ENCODE measurements around the gene KIF26B. TPM values are rescaled to one million over a fixed set of nuclear protein-coding genes. Genes with fewer than 3 reads are reported as not detected.
"Not testable (repeated sequence)": the region's sequence is repeated elsewhere in the genome, so short reads cannot be mapped to it uniquely, and the experiment has no call there.

KIF26B gene
- total and polyA plus RNA-seq, 10 of the 15 experiments (the other 5 are each of a cell fraction or from before 2014, with no cell fraction given) = 0.35 to 11.6 (median 2.2) TPM

DNA sequence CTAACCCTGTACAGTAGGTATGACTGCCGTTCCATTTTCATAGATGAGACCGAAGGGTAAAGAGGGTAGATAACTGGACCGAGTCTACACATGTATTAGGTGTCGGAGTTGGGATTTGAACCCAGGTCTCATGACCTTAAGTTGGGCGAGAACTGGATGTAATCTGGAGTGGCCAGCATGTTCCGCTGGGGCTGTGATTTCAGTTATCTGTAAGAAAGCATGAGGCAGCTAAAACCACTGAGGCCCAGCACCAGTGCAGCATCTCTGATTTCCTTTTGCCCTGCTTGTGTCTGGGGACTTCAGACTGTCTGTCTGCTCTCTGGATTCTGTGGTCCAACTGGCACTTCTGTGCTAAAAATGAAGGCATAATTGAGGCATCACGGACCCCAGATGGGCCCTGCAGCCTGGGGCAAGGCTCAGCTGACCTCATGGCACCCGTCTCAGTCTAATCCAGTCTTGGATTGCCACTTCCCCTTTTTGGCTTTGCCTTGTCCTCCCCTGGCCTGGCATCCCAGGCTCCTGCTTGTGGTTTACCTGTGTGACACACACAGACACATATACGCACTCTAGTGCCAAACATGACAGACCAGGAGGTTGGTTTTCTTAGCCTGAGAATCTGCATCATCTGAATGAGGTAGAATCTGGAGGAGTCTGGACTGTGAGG is 180.2 kb downstream of the KIF26B start:
- no peak for ATAC-seq
- RAD21 ChIA-PET (ENCODE audit: unreplicated experiment) = no interaction called here
- intact Hi-C loops (cut with micrococcal nuclease; ENCODE audit: unreplicated experiment) = no loop called here

DNA sequence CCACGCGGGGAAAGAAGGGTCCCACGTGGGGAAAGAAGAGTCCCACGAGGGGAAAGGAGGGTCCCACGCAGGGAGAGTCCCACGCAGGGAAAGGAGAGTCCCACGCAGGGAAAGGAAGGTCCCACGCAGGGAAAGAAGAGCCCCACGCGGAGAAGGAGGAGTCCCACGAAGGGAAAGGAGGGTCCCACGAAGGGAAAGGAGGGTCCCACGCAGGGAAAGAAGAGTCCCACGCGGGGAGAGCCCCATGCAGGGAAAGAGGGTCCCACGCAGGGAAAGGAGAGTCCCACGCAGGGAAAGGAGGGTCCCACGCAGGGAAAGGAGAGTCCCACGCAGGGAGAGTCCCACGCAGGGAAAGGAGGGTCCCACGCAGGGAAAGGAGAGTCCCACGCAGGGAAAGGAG is 180.9 kb downstream of the KIF26B start:
- H3K9ac ChIP-seq (ENCODE audit: control insufficient read depth, insufficient read depth, low read length); DNase-seq (ENCODE audit: low read depth, low spot score); H3K79me2 ChIP-seq (ENCODE audit: control insufficient read depth, insufficient read depth, low read length); H3K4me2 ChIP-seq (ENCODE audit: control insufficient read depth, insufficient read depth); H3K4me3 ChIP-seq; CTCF ChIA-PET; BruUV-seq (replicated peaks); H3K27me3 ChIP-seq (replicated peaks in 1 of 2; ENCODE audit: control insufficient read depth in 2 of 2, insufficient read depth in 2 of 2, low read length in 1 of 2); RAD21 ChIA-PET (ENCODE audit: unreplicated experiment); H2AFZ ChIP-seq (ENCODE audit: control insufficient read depth, low read depth, low read length); H3K9me3 ChIP-seq (replicated peaks; ENCODE audit: control insufficient read depth, insufficient read depth, low read length); H3K4me1 ChIP-seq (ENCODE audit: control insufficient read depth, insufficient read depth, low read length); H3K36me3 ChIP-seq (ENCODE audit: control insufficient read depth in 2 of 2, insufficient read depth in 2 of 2, low read length in 1 of 2); SMC1A ChIA-PET (ENCODE audit: uncharacterized antibody, unreplicated experiment); H4K20me1 ChIP-seq (ENCODE audit: control insufficient read depth, insufficient read depth); intact Hi-C loops (cut with micrococcal nuclease; ENCODE audit: unreplicated experiment); POLR2A ChIA-PET; ATAC-seq; in situ Hi-C loops (cut with MboI); H3K27ac ChIP-seq (ENCODE audit: control insufficient read depth, insufficient read depth); FAIRE-seq: not testable (repeated sequence)
- 33% methylated on average over 11 of the region's 22 CpGs for WGBS (ENCODE audit: insufficient coverage, insufficient replicate concordance, low lambda C conversion rate, missing lambda C conversion rate)

More for the DNA sequence above, 180.2 kb downstream of the KIF26B start:
- Histone ChIP-seq H3K27me3 (replicated peaks in 1 of 2; ENCODE audit: control insufficient read depth in 2 of 2, insufficient read depth in 2 of 2, low read length in 1 of 2) (no peaks in the 10 kb centered on the region), H3K9me3 (replicated peaks; ENCODE audit: control insufficient read depth, insufficient read depth, low read length) (no peaks in the 10 kb centered on the region), H3K79me2 (ENCODE audit: control insufficient read depth, insufficient read depth, low read length) (no peaks in the 10 kb centered on the region), H4K20me1 (ENCODE audit: control insufficient read depth, insufficient read depth) (no peaks in the 10 kb centered on the region), H3K27ac (ENCODE audit: control insufficient read depth, insufficient read depth) (no peak overlapping the region), H3K9ac (ENCODE audit: control insufficient read depth, insufficient read depth, low read length) (no peak overlapping the region), H3K4me1 (ENCODE audit: control insufficient read depth, insufficient read depth, low read length) (no peaks in the 10 kb centered on the region), H3K4me3 (no peak overlapping the region), H3K36me3 (ENCODE audit: control insufficient read depth in 2 of 2, insufficient read depth in 2 of 2, low read length in 1 of 2) (no peaks in the 10 kb centered on the region), H2AFZ (ENCODE audit: control insufficient read depth, low read depth, low read length) (no peak overlapping the region), H3K4me2 (ENCODE audit: control insufficient read depth, insufficient read depth) (no peak overlapping the region)
- DNase-seq (ENCODE audit: low read depth, low spot score) = no peak
- CTCF ChIA-PET = no interaction called here
- 46% methylated on average over 9 of the region's 9 CpGs for WGBS (ENCODE audit: insufficient coverage, insufficient replicate concordance, low lambda C conversion rate, missing lambda C conversion rate)
- POLR2A ChIA-PET = no interaction called here
- no peak for FAIRE-seq
- no TSS peak for BruUV-seq (replicated peaks)
- SMC1A ChIA-PET (ENCODE audit: uncharacterized antibody, unreplicated experiment) = no interaction called here
- no peak for TF ChIP-seq EGR1 (IDR thresholded peaks at IDR 0.05; ENCODE audit: borderline replicate concordance in 1 of 2, low read depth in 2 of 2, low read length in 2 of 2)
- TF ChIP-seq CBX5 (IDR thresholded peaks at IDR 0.05; ENCODE audit: low read depth) = no peak
- peak; percentile 57; the same call in 1 of the 2 replicates for TF ChIP-seq SPI1 (IDR thresholded peaks at IDR 0.05; ENCODE audit: borderline replicate concordance, insufficient read depth, low read depth, low read length)
- no peak for TF ChIP-seq EZH2 (IDR thresholded peaks at IDR 0.05; ENCODE audit: borderline replicate concordance, control insufficient read depth, low read depth, low read length)
- TF ChIP-seq DPF2 (IDR thresholded peaks at IDR 0.05) = no peak
- no peak for TF ChIP-seq USF2 (IDR thresholded peaks at IDR 0.05; ENCODE audit: borderline replicate concordance, low read depth, low read length)
- in situ Hi-C loops (cut with MboI) = no loop called here
